Activated CD8-positive, alpha-beta T cell treated with anti-CD3 and anti-CD28 coated beads for 36 hours (primary cell): ENCODE measurements around the gene SLC22A4. TPM values are rescaled to one million over a fixed set of nuclear protein-coding genes. Genes with fewer than 3 reads are reported as not detected.

Source experiments
- ATAC-seq: fragments of 200-7000 bp; cut with Tn5 transposase; one replicate; pipeline ENCODE4 v1.10.0; 2021; ENCODE audit warnings: mild to moderate bottlenecking, moderate library complexity
- CTCF ChIA-PET: fragments of 350-600 bp; sonication (Branson Sonifier 250); formaldehyde crosslinking; loops from one replicate; lab custom pipeline; 2021; ENCODE audit warnings: antibody characterized with exemption; lab: Charles Lee
- POLR2A ChIA-PET: fragments of 350-600 bp; sonication (Branson Sonifier 250); formaldehyde crosslinking; loops from one replicate; lab custom pipeline; 2021; ENCODE audit warnings: antibody characterized with exemption; lab: Charles Lee
- DNase-seq: peaks from one replicate; pipeline ENCODE4 v3.0.0-alpha.2; 2020
- H3K27ac Mint-ChIP-seq: one replicate; pipeline ENCODE4 v1.8.0; 2021; ENCODE audit warnings: mild to moderate bottlenecking, mixed read lengths
- H3K27me3 Mint-ChIP-seq: one replicate; pipeline ENCODE4 v1.8.0; 2021; ENCODE audit warnings: mixed read lengths
- H3K36me3 Mint-ChIP-seq: one replicate; pipeline ENCODE4 v1.8.0; 2021; ENCODE audit warnings: low read depth, mixed read lengths
- H3K4me1 Mint-ChIP-seq: one replicate; pipeline ENCODE4 v1.8.0; 2021; ENCODE audit warnings: low read depth, mixed read lengths
- H3K4me3 Mint-ChIP-seq: one replicate; pipeline ENCODE4 v1.8.0; 2021; ENCODE audit warnings: mild to moderate bottlenecking, moderate library complexity, mixed read lengths
- H3K9me3 Mint-ChIP-seq: one replicate; pipeline ENCODE4 v1.8.0; 2021; ENCODE audit warnings: mixed read lengths
- CTCF ChIP-seq: fragments of 200-600 bp; IDR thresholded peaks from one replicate; pipeline ENCODE4 v1.8.0; 2022; ENCODE audit warnings: antibody characterized with exemption, mild to moderate bottlenecking
- intact Hi-C: fragments of 100-400 bp; cut with micrococcal nuclease; formaldehyde crosslinking; loops from one replicate; pipeline ENCODE4 v1.10.0; 2022
- microRNA-seq: library from miRNA; unstranded; fragments of <30 nt; microRNA quantifications from one replicate; pipeline ENCODE4 v1.2.0, GENCODE V29; 2022; ENCODE audit warnings: borderline microRNAs expressed, borderline replicate concordance
- total RNA-seq, 2 experiments: library from RNA; stranded (reverse); gene quantifications; one replicate each; pipeline ENCODE4 v1.2.3, GENCODE V29; 2021

SLC22A4 gene
- total RNA-seq, 2 experiments from 2014 or later: 0.74 to 0.88 TPM

GRCh38 chr5:132391870-132392269 is 97.7 kb downstream of the SLC22A4 start:
- ATAC-seq (peak; percentile 17), DNase-seq (no peak)
- Mint-ChIP-seq H3K9me3 (no peaks in the 10 kb centered on the region), H3K27ac (no peak overlapping the region), H3K36me3 (peaks cover 9% of the 10 kb centered on the region), H3K27me3 (no peaks in the 10 kb centered on the region), H3K4me1 (peaks cover 47% of the 10 kb centered on the region), H3K4me3 (no peak overlapping the region)
- no peak for TF ChIP-seq CTCF
- CTCF ChIA-PET: interaction anchor here (1.3 to 12.3 kb wide), 2 partner anchors 109 to 134 kb away, joined by 4 to 342 read pairs; no protein-coding TSS in a partner anchor
- POLR2A ChIA-PET: interaction anchor here (0.8 to 8.7 kb wide), 11 partner anchors 13 to 109 kb away, joined by 3 to 61 read pairs (median 4); partner anchors contain the start of gene IRF1
- intact Hi-C loops: no loop called here

- Mint-ChIP-seq H3K27ac (no peak overlapping the region), H3K36me3 (peaks cover 9% of the 10 kb centered on the region), H3K9me3 (no peaks in the 10 kb centered on the region), H3K27me3 (no peaks in the 10 kb centered on the region), H3K4me3 (no peak overlapping the region), H3K4me1 (peaks cover 48% of the 10 kb centered on the region)
- intact Hi-C loops: no loop called here
- ChIA-PET CTCF (interaction anchor here (1.3 to 12.3 kb wide), 2 partner anchors 108 to 134 kb away, joined by 4 to 342 read pairs; no protein-coding TSS in a partner anchor), POLR2A (interaction anchor here (0.8 to 6.1 kb wide), 7 partner anchors 14 to 103 kb away, joined by 3 to 49 read pairs (median 5); partner anchors contain the start of gene IRF1)
- DNase-seq (no peak), ATAC-seq (no peak)
- no peak for TF ChIP-seq CTCF
These were observed 98.2 kb downstream of the SLC22A4 start for GRCh38 chr5:132392411-132392810.

- DNase-seq (no peak), ATAC-seq (no peak)
- H3K36me3 Mint-ChIP-seq: peaks cover 4% of the 10 kb centered on the region
- no peaks in the 10 kb centered on the region for H3K9me3 Mint-ChIP-seq
- H3K4me1 Mint-ChIP-seq: peaks cover 49% of the 10 kb centered on the region
- no peak overlapping the region for H3K27ac Mint-ChIP-seq
- TF ChIP-seq CTCF: no peak
- POLR2A ChIA-PET: interaction anchor here (0.9 to 6.1 kb wide), 6 partner anchors 13 to 97 kb away, joined by 3 to 49 read pairs (median 6); partner anchors contain the start of gene IRF1
- intact Hi-C loops: no loop called here
- no peak overlapping the region for H3K4me3 Mint-ChIP-seq
- CTCF ChIA-PET: interaction anchor here (1.3 to 2.2 kb wide), 3 partner anchors 7 to 133 kb away, joined by 4 to 13 read pairs (median 4); no protein-coding TSS in a partner anchor
- no peaks in the 10 kb centered on the region for H3K27me3 Mint-ChIP-seq
These were observed 99.0 kb downstream of the SLC22A4 start for GRCh38 chr5:132392978-132393825.

Small RNA genes within 50 kb of the gene (microRNA-seq; reads per million reads assigned to microRNA genes)
- not detected for gene MIR3936

Other genes with a start within 250 kb of the SLC22A4 start
- under 1 TPM; 0.25 to 0.98 TPM for gene IL3, start 233.7 kb upstream of the SLC22A4 start, total RNA-seq
- gene CSF2, start 220.6 kb upstream of the SLC22A4 start, total RNA-seq: 10 to 100 TPM; 61.5 to 64.1 TPM
- 10 to 100 TPM; 17.3 to 18.6 TPM for gene P4HA2, start 66.5 kb upstream of the SLC22A4 start, total RNA-seq
- gene PDLIM4, start 36.7 kb upstream of the SLC22A4 start, total RNA-seq: not detected
- 1 to 10 TPM; 4.0 to 4.1 TPM for gene SLC22A5, start 75.3 kb downstream of the SLC22A4 start, total RNA-seq
- gene IRF1, start 196.4 kb downstream of the SLC22A4 start, total RNA-seq: 100 to 1,000 TPM; 121 to 128 TPM
- gene IL5, start 249.1 kb downstream of the SLC22A4 start, total RNA-seq: 1 to 10 TPM; 1.6 to 1.7 TPM